Pancreas (tissue), 10 donors: ENCODE measurements around the gene RELL1. TPM values are rescaled to one million over a fixed set of nuclear protein-coding genes. Genes with fewer than 3 reads are reported as not detected.

Experiments
- ATAC-seq, 4 donors: fragments of 200-7000 bp; cut with Tn5 transposase; one replicate each; pipeline versions ENCODE4 v1.8.0 to v1.9.1; 2020; ENCODE audit warnings: mild to moderate bottlenecking in 4 of 4, moderate library complexity in 4 of 4
- DNase-seq, 6 donors: peaks; one replicate each; pipeline ENCODE4 v3.0.0-alpha.2; 2020
- FAIRE-seq: peaks from 2 replicates; lab custom pipeline; 2012; peaks lifted over from hg19 to GRCh38; lab: Jason Lieb, UNC
- H3K27ac ChIP-seq, 4 donors: fragments of 200-600 bp; sonication (generic); 1 replicate in 3 of 4; 2 replicates in 1 of 4; pipeline versions ENCODE4 v1.5.0 to v1.8.0; 2020
- H3K27me3 ChIP-seq, 4 donors: fragments of 200-600 bp; one replicate each; pipeline ENCODE4 v1.8.0; 2021
- H3K36me3 ChIP-seq, 3 donors: fragments of 200-600 bp; sonication (generic) in 1 of 3; one replicate each; pipeline versions ENCODE4 v1.5.0 to v1.8.0; 2020 to 2021
- H3K4me1 ChIP-seq, 3 donors: fragments of 200-600 bp; one replicate each; pipeline ENCODE4 v1.8.0; 2021
- H3K4me3 ChIP-seq, 4 donors: fragments of 200-600 bp; sonication (generic) in 2 of 4; one replicate each; pipeline versions ENCODE4 v1.5.0 to v1.8.0; 2020 to 2021
- H3K9me3 ChIP-seq, 4 donors: fragments of 200-600 bp; one replicate each; pipeline ENCODE4 v1.8.0; 2021
- CTCF ChIP-seq, 4 donors: fragments of 200-600 bp; sonication (generic) in 3 of 4; IDR thresholded peaks; one replicate each; pipeline versions ENCODE4 v1.5.0 to v1.8.0; 2021; ENCODE audit warnings: antibody characterized with exemption in 4 of 4
- WGBS, 2 donors: extraction: QIAGEN DNeasy Blood & Tissue Kit; methylation state at CpG; one replicate each; pipeline ENCODE4 v1.1.7; 2013; 5-methylcytosine and 5-hydroxymethylcytosine counted together
- intact Hi-C, 3 donors: fragments of 100-400 bp; cut with DNase I; formaldehyde crosslinking; loops; one replicate each; pipeline versions ENCODE4 v1.11.1 to v1.14.2; 2022
- polyA plus RNA-seq, 2 donors: library from polyadenylated mRNA; stranded (reverse); fragments of 200-250 nt; gene quantifications; one replicate each; pipeline ENCODE4 v1.2.3, GENCODE V29; 2013
- total RNA-seq, 6 donors: library from RNA; stranded (reverse); fragmentation: NEBNext Ultra II Directional in 4 of 6; extraction: Animal tissue kit (Norgen Biotek cat#: 25700) in 4 of 6; gene quantifications; one replicate each; pipeline versions ENCODE4 v1.2.1 to v1.2.4, GENCODE V29; 2021 to 2023
- donor health status: healthy with polysubstance abuse.
- donor health status: DM: no; HTN: no; CAD: no; lungs with moderate emphysema.
- donor health status: DM: no; HTN: no; CAD: no.
- donor health status: control.
- donor health status: control.
- donor health status: Bipolar disorder and iron deficiency.
- donor health status: DM: yes; HTN: yes; CAD: no.
- donor health status: DM: no; HTN: no; CAD: no.
- donor health status: DM: no; HTN: no; CAD: no.
- donor health status: DM: yes; HTN: yes; CAD: no.

RELL1 gene
- total and polyA plus RNA-seq, 8 donors: 0.38 to 17.1 (median 4.7) TPM

- intact Hi-C loops: loop anchor here (5.0 to 10.0 kb wide), 3 partner anchors 192 to 422 kb away; no protein-coding TSS in a partner anchor
- Histone ChIP-seq H3K4me3 (no peak overlapping the region), H3K27me3 (no peaks in the 10 kb centered on the region), H3K27ac (no peak overlapping the region), H3K36me3 (no peaks in the 10 kb centered on the region), H3K4me1 (no peaks in the 10 kb centered on the region), H3K9me3 (no peaks in the 10 kb centered on the region)
- FAIRE-seq (no peak), DNase-seq (no peak), ATAC-seq (peak; percentile 41 to 70 (median 58))
- 34 to 35% methylated on average over 18 of the region's 18 CpGs for WGBS, 2 donors
- TF ChIP-seq CTCF (IDR thresholded peaks at IDR 0.05): no peak
Observed at GRCh38 chr4:37602454-37603069, 83.6 kb downstream of the RELL1 start.

GRCh38 chr4:37601531-37601930 lies 84.6 kb downstream of the RELL1 start:
- H3K9me3 ChIP-seq: no peaks in the 10 kb centered on the region
- no peak for TF ChIP-seq CTCF (IDR thresholded peaks at IDR 0.05)
- DNase-seq: peak in 1 of 6 donors; percentile 36
- intact Hi-C loops: loop anchor here (5.0 to 10.0 kb wide), 3 partner anchors 193 to 423 kb away; no protein-coding TSS in a partner anchor
- H3K36me3 ChIP-seq: no peaks in the 10 kb centered on the region
- H3K27me3 ChIP-seq: no peaks in the 10 kb centered on the region
- 50 to 52% methylated on average over 5 of the region's 5 CpGs for WGBS, 2 donors
- peak in 3 of 4 donors; percentile 12 to 45 (median 21) for ATAC-seq
- no peak overlapping the region for H3K4me3 ChIP-seq
- FAIRE-seq: no peak
- no peaks in the 10 kb centered on the region for H3K4me1 ChIP-seq
- no peak overlapping the region for H3K27ac ChIP-seq

GRCh38 chr4:37599092-37599790 lies 86.9 kb downstream of the RELL1 start:
- no peaks in the 10 kb centered on the region for H3K4me1 ChIP-seq
- DNase-seq (no peak), ATAC-seq (no peak), FAIRE-seq (no peak)
- intact Hi-C loops: no loop called here
- WGBS, 2 donors: 81 to 86% methylated on average over 9 of the region's 9 CpGs
- H3K4me3 ChIP-seq: no peak overlapping the region
- H3K27me3 ChIP-seq: no peaks in the 10 kb centered on the region
- no peaks in the 10 kb centered on the region for H3K9me3 ChIP-seq
- H3K27ac ChIP-seq: no peak overlapping the region
- TF ChIP-seq CTCF (IDR thresholded peaks at IDR 0.05): no peak
- no peaks in the 10 kb centered on the region for H3K36me3 ChIP-seq

- H3K9me3 ChIP-seq: no peaks in the 10 kb centered on the region
- no peak for TF ChIP-seq CTCF (IDR thresholded peaks at IDR 0.05)
- no peaks in the 10 kb centered on the region for H3K36me3 ChIP-seq
- no peak overlapping the region for H3K4me3 ChIP-seq
- H3K4me1 ChIP-seq: no peaks in the 10 kb centered on the region
- ATAC-seq: peak in 1 of 4 donors; percentile 48
- no peak for FAIRE-seq
- no peak overlapping the region for H3K27ac ChIP-seq
- 80 to 93% methylated on average over 4 of the region's 4 CpGs for WGBS, 2 donors
- DNase-seq: no peak
- no peaks in the 10 kb centered on the region for H3K27me3 ChIP-seq
- intact Hi-C loops: no loop called here
Observed at GRCh38 chr4:37597034-37597433, 89.1 kb downstream of the RELL1 start.
